ENCODE data around the gene SLC26A1.

The SLC26A1 gene

DNA sequence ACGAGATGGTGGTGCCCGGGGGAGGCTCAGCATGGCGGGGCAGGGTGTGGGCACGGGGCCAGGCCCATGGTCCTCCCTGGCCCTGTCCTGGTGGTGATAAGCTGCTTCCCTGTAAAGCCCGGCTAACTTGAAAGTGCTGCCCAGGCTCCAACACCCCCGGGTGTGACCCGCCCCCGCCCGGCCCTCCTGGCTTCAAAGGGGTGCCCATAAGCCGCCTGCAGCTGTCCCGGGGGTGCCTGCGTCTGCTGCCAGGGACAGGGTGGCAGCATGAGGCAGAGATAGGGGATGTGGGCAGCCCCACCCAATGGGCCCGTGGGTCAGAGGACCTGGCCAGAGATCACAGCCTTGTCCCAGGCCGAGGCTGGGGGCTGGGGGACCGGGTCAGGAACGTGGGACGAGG lies 36.3 kb upstream of the SLC26A1 start:
- DNase-seq (ENCODE audit: low read depth), result no peak

DNA sequence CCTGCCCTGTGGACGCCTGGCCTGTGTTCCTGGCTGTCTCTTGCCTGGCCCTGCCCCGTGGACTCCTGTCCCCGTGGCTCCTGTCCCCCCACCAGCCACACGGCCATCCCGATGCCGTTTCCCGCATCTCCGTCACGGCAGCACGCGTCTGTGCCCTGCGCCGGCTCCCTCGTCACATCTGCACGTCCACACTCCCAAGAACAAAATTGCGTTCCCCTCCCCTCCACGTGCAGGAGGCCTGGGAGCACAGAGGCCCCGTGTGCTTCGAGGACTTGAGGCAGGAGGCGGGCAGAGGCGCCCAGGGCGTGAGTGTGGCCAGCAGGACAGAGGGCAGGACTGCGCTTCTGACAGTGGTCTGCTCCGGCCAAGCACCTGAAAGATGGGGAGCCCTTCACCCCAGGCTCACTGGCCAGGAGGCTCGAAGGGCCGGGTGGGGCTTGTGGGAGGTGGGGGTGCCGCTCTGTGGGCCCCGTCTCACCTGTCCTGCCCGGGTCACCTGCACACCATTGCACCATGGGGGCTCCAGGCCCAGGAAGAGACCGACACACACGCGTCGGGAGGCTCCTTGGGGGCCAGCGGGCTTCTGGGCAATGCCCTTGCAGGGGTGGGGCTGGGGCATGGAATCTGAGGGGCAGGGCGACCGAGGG lies 35.5 kb upstream of the SLC26A1 start:
- DNase-seq (ENCODE audit: low read depth), result no peak

DNA sequence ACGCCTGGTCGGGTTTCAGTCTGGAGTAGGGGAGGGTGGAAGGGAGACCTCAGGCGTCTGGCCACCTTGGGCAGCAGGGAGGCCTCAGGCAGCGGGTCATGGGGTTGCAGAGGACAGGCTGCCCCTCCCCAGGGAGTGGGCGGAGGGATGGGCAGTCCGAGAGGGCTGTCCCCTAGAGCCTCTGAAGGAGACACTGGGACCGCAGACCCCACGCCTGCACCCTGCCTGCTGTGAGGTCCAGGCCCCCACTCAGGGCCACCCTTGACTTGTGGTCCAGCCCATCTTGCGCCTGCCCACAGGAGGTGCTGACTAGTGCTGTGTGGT lies 34.7 kb upstream of the SLC26A1 start:
- DNase-seq (ENCODE audit: low read depth), result no peak

DNA sequence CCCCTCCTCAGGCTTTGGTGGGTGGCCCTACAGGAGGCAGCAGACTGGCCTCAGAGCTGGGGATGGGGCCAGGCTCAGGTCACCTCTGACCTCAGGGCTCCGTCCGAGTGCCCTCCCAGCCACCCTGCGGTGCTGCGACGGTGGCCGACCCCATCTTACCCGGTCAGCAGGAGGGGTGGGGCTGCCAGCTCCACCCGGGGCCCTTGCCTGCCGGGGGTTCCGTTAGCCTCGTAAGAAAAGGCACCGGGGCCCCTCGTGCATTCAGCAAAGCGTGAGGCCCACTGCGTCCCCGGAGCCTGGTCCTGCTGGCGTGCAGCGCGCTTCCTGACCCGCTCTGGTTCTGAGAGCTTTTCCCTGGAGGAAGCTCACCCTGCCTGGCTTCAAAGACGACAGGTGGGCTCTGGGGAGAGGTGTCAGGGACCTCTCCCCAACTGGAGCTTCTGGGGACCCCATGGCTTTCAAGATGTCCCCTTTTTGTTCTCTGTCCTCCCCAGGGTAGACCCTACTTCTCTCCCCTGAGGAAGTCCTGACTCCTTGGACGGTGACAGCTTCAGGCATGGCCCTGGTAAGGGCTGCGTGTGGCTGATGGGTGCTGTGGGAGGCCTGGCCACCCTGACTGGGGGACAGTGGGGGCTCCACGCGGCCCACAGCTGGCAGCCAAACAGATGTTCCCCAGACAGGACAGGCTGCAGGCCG lies 34.2 kb upstream of the SLC26A1 start:
- DNase-seq (ENCODE audit: low read depth), result no peak

DNA sequence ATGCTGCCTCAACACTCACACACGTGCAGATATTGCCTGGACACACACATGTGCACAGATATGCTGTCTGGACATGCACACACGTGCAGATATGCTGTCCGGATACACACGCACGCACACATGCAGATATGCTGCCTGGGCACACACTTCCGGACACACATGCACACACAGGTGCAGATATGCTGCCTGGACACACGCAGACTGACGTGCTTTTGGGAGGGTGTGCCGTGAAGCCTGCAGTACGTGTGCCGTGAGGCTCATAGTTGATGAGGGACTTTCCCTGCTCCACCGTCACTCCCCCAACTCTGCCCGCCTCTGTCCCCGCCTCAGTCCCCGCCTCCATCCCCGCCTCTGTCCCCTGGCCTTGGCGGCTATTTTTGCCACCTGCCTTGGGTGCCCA lies 32.9 kb upstream of the SLC26A1 start:
- DNase-seq (ENCODE audit: low read depth), result no peak

DNA sequence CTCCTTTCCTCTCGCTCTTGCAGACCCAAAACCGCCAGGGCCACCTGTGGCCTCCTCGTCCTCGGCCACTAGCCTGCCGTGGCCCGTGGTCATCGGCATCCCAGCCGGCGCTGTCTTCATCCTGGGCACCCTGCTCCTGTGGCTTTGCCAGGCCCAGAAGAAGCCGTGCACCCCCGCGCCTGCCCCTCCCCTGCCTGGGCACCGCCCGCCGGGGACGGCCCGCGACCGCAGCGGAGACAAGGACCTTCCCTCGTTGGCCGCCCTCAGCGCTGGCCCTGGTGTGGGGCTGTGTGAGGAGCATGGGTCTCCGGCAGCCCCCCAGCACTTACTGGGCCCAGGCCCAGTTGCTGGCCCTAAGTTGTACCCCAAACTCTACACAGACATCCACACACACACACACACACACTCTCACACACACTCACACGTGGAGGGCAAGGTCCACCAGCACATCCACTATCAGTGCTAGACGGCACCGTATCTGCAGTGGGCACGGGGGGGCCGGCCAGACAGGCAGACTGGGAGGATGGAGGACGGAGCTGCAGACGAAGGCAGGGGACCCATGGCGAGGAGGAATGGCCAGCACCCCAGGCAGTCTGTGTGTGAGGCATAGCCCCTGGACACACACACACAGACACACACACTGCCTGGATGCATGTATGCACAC lies 31.8 kb upstream of the SLC26A1 start:
- DNase-seq (ENCODE audit: low read depth), result no peak

DNA sequence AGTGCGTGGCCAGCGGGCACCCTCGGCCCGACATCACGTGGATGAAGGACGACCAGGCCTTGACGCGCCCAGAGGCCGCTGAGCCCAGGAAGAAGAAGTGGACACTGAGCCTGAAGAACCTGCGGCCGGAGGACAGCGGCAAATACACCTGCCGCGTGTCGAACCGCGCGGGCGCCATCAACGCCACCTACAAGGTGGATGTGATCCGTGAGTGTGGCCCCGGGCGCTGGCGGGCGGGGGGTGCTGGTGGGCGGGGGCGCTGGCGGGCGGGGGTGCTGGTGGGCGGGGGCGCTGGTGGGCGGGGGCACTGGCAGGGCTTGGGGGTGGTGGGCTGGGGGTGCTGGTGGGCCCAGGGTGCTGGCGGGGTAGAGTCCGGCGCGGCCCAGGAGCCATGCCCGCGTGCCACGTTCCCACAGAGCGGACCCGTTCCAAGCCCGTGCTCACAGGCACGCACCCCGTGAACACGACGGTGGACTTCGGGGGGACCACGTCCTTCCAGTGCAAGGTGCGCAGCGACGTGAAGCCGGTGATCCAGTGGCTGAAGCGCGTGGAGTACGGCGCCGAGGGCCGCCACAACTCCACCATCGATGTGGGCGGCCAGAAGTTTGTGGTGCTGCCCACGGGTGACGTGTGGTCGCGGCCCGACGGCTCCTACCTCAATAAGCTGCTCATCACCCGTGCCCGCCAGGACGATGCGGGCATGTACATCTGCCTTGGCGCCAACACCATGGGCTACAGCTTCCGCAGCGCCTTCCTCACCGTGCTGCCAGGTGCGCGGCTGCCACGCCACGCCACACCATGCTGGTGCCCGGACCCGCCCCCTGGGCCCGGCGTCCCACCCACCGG lies 30.9 kb upstream of the SLC26A1 start:
- DNase-seq (ENCODE audit: low read depth), result no peak

DNA sequence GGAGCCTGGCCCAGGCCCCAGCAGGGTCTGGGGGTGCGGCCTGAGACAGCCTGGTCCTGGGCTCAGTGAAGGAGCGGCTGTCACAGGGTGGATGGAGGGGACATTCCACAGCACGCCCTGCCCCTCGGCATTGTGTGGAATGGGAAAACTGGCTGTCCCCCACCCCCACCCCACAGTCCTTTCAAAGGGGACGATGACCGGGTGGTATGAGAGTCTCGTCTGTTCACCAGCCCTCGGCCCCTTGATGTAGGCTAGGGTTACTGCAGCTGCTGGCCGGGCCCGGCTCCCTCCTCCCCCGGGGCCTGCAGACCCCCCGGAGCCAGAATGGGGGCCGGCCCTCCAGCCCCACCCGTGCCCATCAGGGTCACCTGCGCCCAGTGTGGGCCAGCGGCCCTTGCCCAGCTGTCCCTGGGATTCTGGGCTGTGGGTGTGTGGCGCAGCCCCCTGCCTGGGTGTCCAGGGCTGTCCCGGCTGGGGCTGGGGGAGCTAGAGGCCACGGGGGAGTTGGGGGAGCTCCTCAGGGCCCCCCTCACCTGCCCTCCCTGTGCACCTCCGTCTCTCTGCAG lies 30.0 kb upstream of the SLC26A1 start:
- DNase-seq (ENCODE audit: low read depth), result no peak

DNA sequence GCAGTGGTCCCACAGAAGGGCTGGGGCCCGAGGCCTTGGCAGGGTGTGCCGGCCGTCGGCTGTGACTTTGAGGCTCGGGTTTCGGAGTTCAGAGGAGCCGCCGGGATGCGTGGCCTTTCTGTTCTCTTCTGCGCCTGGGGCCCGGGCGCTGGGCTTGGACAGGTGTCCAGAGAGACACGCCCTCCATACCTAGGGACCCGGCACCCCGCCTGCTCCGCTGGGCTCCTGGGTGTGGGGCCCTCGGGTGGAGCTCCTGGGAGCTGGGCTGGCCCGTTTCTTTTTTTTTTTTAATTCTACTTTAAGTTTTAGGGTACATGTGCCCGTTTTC lies 29.5 kb upstream of the SLC26A1 start:
- DNase-seq (ENCODE audit: low read depth), result no peak

DNA sequence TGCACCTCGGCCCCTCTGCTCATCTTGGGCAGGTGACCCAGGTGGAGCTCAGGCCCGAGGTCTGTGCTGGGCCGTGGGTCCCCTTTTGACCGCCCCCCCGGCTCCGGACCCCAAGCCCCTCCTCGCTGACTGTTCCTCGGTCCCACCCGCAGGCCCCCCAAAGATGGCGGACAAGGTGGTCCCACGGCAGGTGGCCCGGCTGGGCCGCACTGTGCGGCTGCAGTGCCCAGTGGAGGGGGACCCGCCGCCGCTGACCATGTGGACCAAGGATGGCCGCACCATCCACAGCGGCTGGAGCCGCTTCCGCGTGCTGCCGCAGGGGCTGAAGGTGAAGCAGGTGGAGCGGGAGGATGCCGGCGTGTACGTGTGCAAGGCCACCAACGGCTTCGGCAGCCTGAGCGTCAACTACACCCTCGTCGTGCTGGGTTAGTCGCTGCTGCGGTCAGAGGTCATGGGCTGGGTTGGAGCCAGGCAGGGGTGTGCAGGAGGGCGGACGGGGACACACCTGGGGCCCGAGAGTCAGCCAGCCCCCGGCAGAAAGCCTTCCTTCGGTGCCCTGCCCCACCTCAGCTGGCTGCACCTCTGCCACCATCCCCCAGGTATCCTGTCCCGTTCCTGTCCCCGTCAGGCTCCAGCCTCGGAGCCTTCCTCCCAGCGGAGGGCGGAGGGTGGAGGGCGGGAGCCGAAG lies 29.0 kb upstream of the SLC26A1 start:
- no peak for DNase-seq (ENCODE audit: low read depth)

DNA sequence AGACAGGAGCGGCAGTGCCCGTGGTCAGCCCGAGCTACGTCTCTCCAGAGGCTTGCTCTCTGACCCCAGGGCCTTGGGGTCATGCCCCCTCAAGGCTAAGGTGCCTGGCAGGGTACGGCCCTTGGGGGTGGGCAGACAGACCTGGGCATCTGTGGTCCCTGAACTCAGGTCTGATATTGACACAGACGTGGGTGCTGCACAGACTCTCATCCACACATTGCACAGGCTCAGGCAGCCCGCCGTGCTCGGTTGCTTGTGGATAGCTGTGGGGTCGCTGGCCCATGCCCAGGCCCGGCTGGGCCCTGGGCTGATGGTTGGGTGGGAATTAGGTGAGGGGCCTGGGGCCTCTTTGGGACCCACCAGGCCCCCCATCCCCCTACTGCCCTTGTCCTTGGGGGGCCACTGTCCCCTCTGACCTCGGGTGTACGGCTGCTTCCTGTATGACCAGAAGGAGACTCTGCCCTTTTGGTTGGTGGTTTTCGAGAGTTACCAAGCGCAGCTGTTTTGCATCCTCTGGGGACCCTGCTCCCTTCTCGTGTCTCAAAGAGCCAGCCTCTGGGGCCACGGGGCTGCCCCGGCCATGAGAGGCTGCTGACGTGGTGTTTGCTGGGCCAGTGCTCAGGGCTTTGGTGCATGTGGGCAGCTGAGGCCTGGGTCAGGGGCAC lies 28.3 kb upstream of the SLC26A1 start:
- DNase-seq (ENCODE audit: low read depth), result no peak

DNA sequence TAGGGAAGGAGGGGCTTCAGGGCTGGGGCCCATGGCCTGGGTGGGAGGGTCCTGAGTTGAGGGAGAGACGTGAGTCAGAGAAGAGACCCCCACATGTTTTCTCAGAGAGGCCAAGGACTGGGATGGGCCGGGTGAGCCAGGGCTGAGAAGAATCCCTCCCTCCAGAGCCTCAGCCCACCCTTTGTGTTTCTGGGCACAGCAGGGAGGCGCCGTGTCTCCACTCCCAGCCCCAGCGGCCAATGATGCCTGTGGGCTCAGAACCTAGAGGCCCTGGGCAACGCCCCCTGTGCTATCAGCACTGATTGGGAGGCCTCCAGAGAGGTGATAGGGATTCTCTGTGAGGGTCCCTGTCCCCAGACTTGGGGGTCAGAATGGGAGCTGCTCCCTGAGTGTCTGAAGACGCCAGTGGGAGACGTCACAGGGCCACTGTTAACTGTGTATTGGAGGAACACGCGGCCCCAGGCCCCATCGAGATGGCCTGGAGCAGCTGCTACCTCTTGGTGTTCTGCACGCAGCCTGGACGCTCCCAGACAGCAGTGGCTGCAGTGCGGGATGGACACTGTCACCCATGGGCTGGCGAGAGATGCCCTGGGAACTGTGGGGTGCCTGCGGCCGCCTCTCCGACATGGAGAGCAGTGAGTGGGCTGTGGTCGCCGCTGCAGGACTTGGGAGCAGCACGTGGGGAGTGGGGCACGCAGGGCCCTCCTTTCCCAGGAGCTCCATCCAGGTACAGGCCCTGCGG lies 26.7 kb upstream of the SLC26A1 start:
- DNase-seq (ENCODE audit: low read depth), result no peak

DNA sequence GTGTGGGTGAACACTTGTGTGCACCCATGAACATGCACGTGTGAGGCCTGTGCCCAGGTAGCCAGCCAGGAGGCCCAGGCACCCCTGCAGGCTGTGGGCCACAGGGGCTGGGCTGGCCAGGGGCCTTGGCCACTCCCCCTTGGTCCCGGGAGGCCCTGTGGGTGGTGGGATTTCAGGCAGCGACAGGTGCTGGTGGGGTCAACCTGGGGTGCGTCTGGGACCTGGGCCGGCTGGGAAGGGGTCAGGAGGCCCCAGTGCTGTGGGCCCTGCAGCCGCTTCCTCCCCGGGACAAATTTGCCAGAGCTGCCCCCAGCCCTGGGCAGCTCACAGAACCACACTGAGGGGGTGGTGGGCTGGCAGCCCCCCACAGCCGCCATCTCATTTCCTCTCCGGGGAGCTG lies 26.1 kb upstream of the SLC26A1 start:
- no peak for DNase-seq (ENCODE audit: low read depth)

DNA sequence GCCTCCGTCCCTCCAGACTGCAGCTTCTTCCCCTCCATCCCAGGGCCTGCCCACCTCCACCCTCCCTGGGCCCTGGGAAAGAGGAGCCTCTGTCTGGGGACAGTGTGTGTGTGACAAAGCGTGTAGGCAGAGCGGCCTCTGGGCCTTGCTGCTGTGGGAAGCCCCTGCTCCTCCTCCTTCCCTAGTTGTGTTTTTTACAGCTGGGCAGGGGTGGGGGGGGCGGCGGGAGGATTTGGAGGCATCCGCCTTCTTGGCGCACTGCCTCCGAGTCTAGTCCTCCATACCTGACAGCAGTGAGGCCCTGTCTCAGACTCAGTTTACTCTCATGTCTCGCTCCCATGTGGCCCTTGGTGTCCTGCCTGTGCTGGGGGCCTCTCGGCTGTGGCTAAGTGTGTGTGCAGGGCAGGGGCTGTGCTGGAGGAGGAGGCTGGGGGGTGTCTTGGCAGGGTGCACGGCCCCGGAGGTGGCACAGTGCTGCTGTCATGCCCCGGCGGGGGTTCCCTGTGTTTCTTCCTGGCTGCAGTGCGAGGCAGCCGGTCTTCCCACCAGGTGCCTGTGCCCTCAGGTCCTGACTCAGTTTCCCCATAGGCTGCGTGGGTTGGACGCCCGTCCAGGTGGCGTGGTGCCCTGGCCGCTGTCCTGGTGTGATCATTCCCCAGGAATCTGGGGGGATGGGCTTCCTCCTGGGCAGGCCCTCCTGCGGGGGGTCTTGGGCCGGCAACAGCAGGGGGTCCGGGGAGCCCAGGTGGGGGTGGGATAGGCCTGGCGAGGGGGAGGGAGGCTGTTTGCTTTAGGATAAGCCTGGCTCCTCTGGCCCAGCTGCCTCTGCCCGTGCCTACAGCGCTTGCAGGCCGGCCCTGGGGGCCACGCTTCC lies 25.2 kb upstream of the SLC26A1 start:
- no peak for DNase-seq (ENCODE audit: low read depth)

DNA sequence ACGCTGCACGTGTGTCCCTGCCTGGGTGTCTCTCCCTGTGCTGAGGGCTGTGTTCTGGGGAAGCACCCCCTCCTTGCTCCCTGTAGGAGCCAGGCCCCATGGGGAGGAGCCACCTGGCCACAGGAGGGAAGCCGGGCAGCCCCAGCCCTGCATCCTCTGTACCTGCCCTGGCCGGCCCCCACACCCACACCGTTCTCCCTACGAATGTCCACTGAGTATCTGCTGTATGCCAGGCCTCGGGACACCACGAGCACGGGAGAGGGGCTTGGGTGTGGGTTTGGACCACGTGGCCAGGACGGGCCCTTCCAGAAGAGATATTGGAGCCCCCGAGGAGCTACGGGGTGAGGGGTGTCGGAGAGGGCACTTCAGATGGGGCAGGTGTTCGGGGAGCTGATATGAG lies 24.5 kb upstream of the SLC26A1 start:
- no peak for DNase-seq (ENCODE audit: low read depth)

DNA sequence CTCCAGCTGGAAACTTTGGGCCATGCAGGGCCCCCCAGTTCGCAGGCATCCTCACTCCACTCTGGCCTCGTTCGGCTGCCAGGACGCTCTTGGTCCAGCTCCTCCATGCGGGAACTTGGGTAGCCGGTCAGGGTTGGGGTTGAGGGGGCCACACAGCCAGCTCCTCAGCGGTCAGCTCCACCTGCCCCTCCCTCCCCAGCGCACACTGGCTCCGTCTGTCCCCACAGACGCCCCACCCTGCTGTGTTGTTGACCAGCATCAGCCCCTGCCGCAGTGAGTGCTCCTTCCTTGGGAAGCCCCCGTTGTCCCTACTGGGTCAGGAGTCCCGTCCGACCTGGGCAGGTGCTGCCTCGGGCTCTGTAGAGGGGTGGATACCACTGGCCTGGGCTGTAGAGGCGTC lies 24.0 kb upstream of the SLC26A1 start:
- no peak for DNase-seq (ENCODE audit: low read depth)

DNA sequence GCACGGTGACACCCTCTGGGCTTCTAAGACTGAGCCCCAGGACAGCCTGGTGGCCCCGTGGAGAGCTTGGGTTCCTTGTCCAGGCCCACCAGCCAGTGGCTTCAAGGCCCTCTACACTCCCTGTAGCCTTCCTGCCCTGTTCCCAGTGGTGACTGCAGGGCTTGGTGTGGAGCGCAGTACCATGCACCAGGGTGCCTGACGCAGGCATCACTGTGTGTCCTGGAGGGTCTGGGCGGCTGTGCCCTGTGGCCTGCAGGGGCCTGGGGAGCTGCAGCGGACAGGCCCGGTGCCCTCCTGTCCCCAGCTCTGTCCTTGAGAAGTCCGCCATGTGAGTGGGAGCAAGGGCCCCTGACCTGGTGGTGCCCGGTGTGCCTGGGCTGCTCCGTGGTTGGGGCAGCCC lies 22.5 kb upstream of the SLC26A1 start:
- DNase-seq (ENCODE audit: low read depth), result no peak

DNA sequence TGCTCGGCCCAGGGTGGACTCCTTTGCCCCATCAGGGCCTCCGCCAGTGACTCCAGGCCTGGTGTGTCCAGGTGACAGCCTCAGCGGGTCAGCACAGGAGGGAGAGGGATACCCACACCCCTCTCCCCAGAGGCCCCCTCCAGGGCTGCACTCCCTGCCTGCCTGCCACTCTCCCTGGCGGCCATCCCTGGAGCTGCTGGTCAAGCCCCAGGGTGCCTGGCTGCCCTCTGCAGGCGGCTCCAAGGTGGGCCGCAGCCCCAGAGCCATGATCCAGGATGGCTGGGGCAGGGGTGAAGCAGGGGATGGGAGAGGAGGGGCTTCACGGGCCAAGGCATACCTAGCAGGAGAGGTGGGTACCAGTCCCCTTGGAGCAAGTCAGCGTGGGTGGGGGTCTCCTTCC lies 22.0 kb upstream of the SLC26A1 start:
- no peak for DNase-seq (ENCODE audit: low read depth)

DNA sequence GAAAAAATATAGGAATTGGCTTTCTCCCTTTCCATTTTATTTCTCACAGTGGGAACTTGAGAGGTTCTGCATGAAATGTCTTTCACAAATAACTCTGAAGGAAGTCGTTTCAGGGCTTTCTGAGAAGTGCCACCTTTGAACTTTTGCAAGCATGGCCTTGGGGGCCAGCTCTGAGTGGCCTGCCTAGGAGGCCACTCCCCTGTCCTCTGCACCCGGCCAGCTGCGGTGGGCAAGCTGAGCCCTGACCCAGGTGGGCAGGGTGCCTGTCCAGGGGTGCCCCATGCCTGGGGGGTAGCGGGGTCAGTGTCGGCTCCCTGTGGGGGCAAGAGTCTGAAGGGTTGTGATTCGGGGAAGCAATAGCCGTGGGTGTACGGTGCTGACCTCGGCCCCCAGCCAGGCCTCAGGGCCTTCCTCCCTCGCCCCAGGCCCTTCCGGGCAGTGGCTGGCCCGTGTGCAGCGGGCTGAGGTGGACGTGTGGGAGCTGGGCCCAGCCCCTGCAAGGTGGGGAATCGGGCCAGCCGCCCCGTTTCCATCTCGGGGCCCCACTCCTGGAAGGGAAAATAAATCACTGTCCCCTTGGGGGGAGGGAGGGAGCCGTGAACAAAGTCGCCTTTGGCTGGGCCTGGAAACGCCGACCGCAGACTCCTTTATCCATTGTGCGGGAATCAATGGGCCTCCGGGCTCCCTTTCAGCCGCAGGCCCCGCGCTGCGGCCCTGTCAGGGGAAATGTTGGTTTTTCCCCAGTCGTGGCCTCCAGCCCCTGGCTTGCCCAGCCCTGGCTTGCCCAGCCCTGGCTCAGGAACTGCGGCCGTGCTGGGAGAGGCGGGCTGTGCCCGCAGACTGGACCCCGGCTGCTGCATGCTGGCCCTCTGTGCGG lies 21.3 kb upstream of the SLC26A1 start:
- no peak for DNase-seq (ENCODE audit: low read depth)

All from non-pigmented ciliary epithelial cell (primary cell).